Ovary (tissue), 3 donors: ENCODE measurements around the gene GLT1D1.

Experiments used
- EP300 ChIP-seq: sonication (generic); formaldehyde crosslinking; IDR thresholded peaks from one replicate; pipeline ENCODE4 v1.6.1; 2017; ENCODE audit warnings: antibody characterized with exemption
- POLR2A ChIP-seq: fragments of 450-650 bp; IDR thresholded peaks from one replicate; pipeline ENCODE4 v1.6.1; 2017; ENCODE audit warnings: antibody characterized with exemption, mild to moderate bottlenecking, moderate library complexity
- TF ChIP-seq, protein P1 (sequence below), 3 donors: fragments of 450-650 bp in 2 of 3; fragments of 200-600 bp in 1 of 3; IDR thresholded peaks; one replicate each; pipeline versions ENCODE4 v1.5.1 to v1.8.0; 2016 to 2022; ENCODE audit warnings: antibody characterized with exemption in 3 of 3, mild to moderate bottlenecking in 1 of 3
- donor health status: DM: no; HTN: no; CAD: no.

DNA sequence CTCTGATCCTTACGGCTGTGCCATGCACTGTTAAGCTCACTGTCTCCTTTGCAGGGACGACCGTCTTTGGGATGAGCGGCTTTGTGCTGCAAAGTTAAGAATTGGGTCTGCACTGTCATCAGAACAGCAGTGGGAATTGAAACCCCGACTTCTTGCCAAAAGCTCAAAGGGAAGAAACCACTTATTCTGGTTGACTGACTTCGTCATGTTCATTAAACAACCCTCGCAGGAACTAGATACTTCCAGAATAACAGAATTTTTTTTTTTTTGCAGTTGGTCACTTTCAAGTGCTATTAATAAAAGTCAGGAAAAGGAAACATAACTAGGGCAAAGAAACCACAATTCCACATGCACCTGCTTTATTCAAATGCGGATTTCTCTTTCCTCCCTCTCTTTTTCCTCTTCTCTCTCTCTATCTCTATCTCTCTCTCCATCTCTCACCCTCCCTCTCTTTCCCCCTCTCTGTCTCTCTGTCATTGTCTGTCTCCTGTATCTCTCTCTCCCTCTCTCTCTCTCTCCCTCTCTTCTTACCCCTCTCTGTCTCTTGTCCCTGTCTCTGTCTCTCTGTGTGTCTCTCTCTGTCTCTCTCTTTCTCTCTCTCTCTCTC lies 12.3 kb upstream of the GLT1D1 start:
- TF ChIP-seq POLR2A (no peak), EP300 (no peak)
- TF ChIP-seq, protein P1, sequence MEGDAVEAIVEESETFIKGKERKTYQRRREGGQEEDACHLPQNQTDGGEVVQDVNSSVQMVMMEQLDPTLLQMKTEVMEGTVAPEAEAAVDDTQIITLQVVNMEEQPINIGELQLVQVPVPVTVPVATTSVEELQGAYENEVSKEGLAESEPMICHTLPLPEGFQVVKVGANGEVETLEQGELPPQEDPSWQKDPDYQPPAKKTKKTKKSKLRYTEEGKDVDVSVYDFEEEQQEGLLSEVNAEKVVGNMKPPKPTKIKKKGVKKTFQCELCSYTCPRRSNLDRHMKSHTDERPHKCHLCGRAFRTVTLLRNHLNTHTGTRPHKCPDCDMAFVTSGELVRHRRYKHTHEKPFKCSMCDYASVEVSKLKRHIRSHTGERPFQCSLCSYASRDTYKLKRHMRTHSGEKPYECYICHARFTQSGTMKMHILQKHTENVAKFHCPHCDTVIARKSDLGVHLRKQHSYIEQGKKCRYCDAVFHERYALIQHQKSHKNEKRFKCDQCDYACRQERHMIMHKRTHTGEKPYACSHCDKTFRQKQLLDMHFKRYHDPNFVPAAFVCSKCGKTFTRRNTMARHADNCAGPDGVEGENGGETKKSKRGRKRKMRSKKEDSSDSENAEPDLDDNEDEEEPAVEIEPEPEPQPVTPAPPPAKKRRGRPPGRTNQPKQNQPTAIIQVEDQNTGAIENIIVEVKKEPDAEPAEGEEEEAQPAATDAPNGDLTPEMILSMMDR (IDR thresholded peaks at IDR 0.05), result no peak
